DOHH2 (cell line): ENCODE measurements around the gene ITGBL1.

ENCODE experiments used
- CTCF ChIP-seq: fragments of 200-600 bp; sonication (generic); IDR thresholded peaks from one replicate; pipeline ENCODE4 v1.5.1; 2014; ENCODE audit warnings: antibody characterized with exemption, mild to moderate bottlenecking, low read depth, low read length; ENCODE audit not compliant: poor library complexity, severe bottlenecking
- EZH2phosphoT487 ChIP-seq: fragments of 200-600 bp; sonication (generic); IDR thresholded peaks from 2 replicates; pipeline ENCODE4 v1.6.1; 2017; ENCODE audit warnings: borderline replicate concordance, mild to moderate bottlenecking, antibody characterized with exemption, low read length, moderate library complexity, mixed read lengths

- TF ChIP-seq CTCF (no peak), EZH2phosphoT487 (no peak)
Observed at GRCh38 chr13:101707659-101708058, 255.2 kb downstream of the ITGBL1 start.
